ENCODE data around the gene EID2B. TPM values are rescaled to one million over a fixed set of nuclear protein-coding genes. Genes with fewer than 3 reads are reported as not detected.

EID2B gene
- total and polyA plus RNA-seq, 2 of the 8 experiments (the other 6 are each of a cell fraction or from before 2014, with no cell fraction given): 2.1 to 2.4 TPM

DNA sequence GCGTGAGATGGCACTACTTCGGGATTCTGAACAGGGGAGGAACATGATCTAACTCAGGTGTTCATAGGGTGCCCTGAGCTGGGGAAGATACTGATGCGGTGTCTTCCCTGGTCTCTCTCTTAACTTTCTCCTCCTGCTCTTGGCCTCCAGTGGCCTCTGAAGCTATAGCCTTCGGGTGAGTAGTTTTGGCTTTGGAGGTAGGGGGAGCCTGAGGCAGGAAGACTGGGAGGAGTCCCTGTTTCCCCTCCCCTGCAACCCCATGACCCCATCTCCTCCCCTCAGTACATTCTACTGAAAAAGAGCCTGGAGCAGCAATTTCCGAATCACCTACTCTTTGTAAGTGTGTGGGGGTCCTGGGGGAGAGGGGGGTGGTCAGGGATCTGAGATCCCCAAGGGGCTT lies 14.2 kb downstream of the EID2B start:
- H3K27me3 ChIP-seq (replicated peaks in 1 of 4; ENCODE audit: control insufficient read depth in 3 of 4, extremely low read depth in 1 of 4, insufficient read depth in 3 of 4, low read length in 3 of 4): peaks cover 0 to 2% (median 0%) of the 10 kb centered on the region in 4 experiments; a peak in 2 of 7 replicates
- H4K91ac ChIP-seq (replicated peaks; ENCODE audit: insufficient read length, low read length): no peak overlapping the region
- H2AK5ac ChIP-seq (ENCODE audit: low read depth, low read length): no peak overlapping the region
- no peaks in the 10 kb centered on the region for H3K9me3 ChIP-seq (ENCODE audit: insufficient read depth in 2 of 2, low read depth in 1 of 2, low read length in 1 of 2)
- peaks cover 10% of the 10 kb centered on the region for H3K79me1 ChIP-seq (ENCODE audit: low read depth, low read length)
- H3K56ac ChIP-seq (replicated peaks; ENCODE audit: insufficient read length, low read depth, low read length): no peak overlapping the region
- H2BK5ac ChIP-seq (ENCODE audit: low read depth, low read length): no peak overlapping the region
- no peak overlapping the region for H2BK120ac ChIP-seq (replicated peaks; ENCODE audit: low read depth, low read length)
- H3K79me2 ChIP-seq (ENCODE audit: control insufficient read depth in 1 of 2, insufficient read depth in 2 of 2, low read length in 2 of 2): peaks cover 0 to 7% of the 10 kb centered on the region in 2 experiments; a peak in 3 of 4 replicates
- H3K9ac ChIP-seq (replicated peaks in 1 of 4; ENCODE audit: extremely low read depth in 1 of 4, low read depth in 3 of 4, low read length in 3 of 4): no peak overlapping the region
- H3K23me2 ChIP-seq (ENCODE audit: low read depth, low read length): peaks cover 10% of the 10 kb centered on the region; the same call in 1 of the 2 replicates
- WGBS, 2 experiments (ENCODE audit: extremely low coverage in 1 of 2, insufficient coverage in 1 of 2, insufficient read length in 1 of 2, insufficient replicate concordance in 2 of 2, low coverage in 1 of 2, low lambda C conversion rate in 2 of 2, missing lambda C conversion rate in 1 of 2): 75% methylated on average over 5 of the region's 5 CpGs; no CpG with 5 or more reads in 1 of the 2 experiments
- H3K4me2 ChIP-seq (ENCODE audit: insufficient read depth in 1 of 2, low read depth in 2 of 2, low read length in 2 of 2): peak overlapping the region; percentile 29 to 35; a peak in 2 of 4 replicates
- H3K36me3 ChIP-seq (ENCODE audit: control insufficient read depth in 2 of 4, insufficient read depth in 4 of 4, low read length in 3 of 4): peaks cover 2 to 13% (median 3%) of the 10 kb centered on the region in 4 experiments; a peak in 3 of 8 replicates
- 0 out of 2 replicates have a peak overlapping the region, but pooled peaks have one; percentile 18 for H3K27ac ChIP-seq (ENCODE audit: low read depth, low read length)
- H4K8ac ChIP-seq (ENCODE audit: extremely low read depth, insufficient read depth, low read length): no peak overlapping the region
- ChIA-PET CTCF (ENCODE audit: partially characterized antibody) (interaction anchor here (0.6 to 10.7 kb wide), 11 partner anchors 8 to 273 kb away, joined by 3 to 101 read pairs (median 4); partner anchors contain the start of gene EID2B), POLR2A (ENCODE audit: partially characterized antibody) (interaction anchor here (0.7 to 3.0 kb wide), 19 partner anchors 10 to 182 kb away, joined by 3 to 18 read pairs (median 4); partner anchors contain the start of genes DLL3, EID2B, MED29 and PAF1)
- no peak overlapping the region for H2BK20ac ChIP-seq (ENCODE audit: low read length)
- DNase-seq (ENCODE audit: low read depth in 1 of 2, low spot score in 2 of 2) (no peak), FAIRE-seq (no peak)
- peaks cover 2 to 4% of the 10 kb centered on the region in 2 experiments for H4K20me1 ChIP-seq (replicated peaks in 1 of 2; ENCODE audit: control insufficient read depth in 1 of 2, insufficient read depth in 2 of 2, low read length in 2 of 2)
- no peak overlapping the region for H3K14ac ChIP-seq (ENCODE audit: insufficient read length)
- H2BK12ac ChIP-seq (ENCODE audit: low read depth, low read length): no peak overlapping the region
- TF ChIP-seq TAF1 (IDR thresholded peaks at IDR 0.05; ENCODE audit: low read depth, low read length) (peak; percentile 45; the same call in 1 of the 2 replicates), TBP (IDR thresholded peaks at IDR 0.05; ENCODE audit: low read depth, low read length) (0 out of 2 replicates have a peak, but pooled peaks have one; percentile 21), SP4 (IDR thresholded peaks at IDR 0.05; ENCODE audit: low read length) (no peak)
- TF ChIP-seq, protein P1, sequence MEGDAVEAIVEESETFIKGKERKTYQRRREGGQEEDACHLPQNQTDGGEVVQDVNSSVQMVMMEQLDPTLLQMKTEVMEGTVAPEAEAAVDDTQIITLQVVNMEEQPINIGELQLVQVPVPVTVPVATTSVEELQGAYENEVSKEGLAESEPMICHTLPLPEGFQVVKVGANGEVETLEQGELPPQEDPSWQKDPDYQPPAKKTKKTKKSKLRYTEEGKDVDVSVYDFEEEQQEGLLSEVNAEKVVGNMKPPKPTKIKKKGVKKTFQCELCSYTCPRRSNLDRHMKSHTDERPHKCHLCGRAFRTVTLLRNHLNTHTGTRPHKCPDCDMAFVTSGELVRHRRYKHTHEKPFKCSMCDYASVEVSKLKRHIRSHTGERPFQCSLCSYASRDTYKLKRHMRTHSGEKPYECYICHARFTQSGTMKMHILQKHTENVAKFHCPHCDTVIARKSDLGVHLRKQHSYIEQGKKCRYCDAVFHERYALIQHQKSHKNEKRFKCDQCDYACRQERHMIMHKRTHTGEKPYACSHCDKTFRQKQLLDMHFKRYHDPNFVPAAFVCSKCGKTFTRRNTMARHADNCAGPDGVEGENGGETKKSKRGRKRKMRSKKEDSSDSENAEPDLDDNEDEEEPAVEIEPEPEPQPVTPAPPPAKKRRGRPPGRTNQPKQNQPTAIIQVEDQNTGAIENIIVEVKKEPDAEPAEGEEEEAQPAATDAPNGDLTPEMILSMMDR (IDR thresholded peaks at IDR 0.05; ENCODE audit: control extremely low read depth in 1 of 3, insufficient read depth in 1 of 3, low read depth in 1 of 3, low read length in 3 of 3): 0 out of 4 replicates have a peak, but pooled peaks of 1 of the 3 experiments have one; percentile 5
- H3K4me1 ChIP-seq (replicated peaks in 1 of 4; ENCODE audit: control insufficient read depth in 3 of 4, insufficient read depth in 4 of 4, low read length in 3 of 4): peaks cover 0 to 11% (median 5%) of the 10 kb centered on the region in 4 experiments; a peak in 6 of 7 replicates
- H3K18ac ChIP-seq (ENCODE audit: extremely low read depth, low read length): no peak overlapping the region
- peak overlapping the region in 1 of 4 experiments; percentile 26; a peak in 1 of 8 replicates for H3K4me3 ChIP-seq (ENCODE audit: extremely low read depth in 1 of 4, insufficient read depth in 2 of 4, low read depth in 3 of 4, low read length in 4 of 4)
- H3K4ac ChIP-seq (replicated peaks; ENCODE audit: insufficient read length, low read depth, low read length): no peak overlapping the region
- no peak overlapping the region for H3K23ac ChIP-seq (ENCODE audit: insufficient read length)
- no peak overlapping the region for H2BK15ac ChIP-seq (ENCODE audit: low read length)
- H2AFZ ChIP-seq (ENCODE audit: low read length): no peak overlapping the region
- H4K5ac ChIP-seq (ENCODE audit: insufficient read length, low read depth, low read length): no peak overlapping the region
